PC-3 (cell line): ENCODE results near the gene TARM1. TPM values are rescaled to one million over a fixed set of nuclear protein-coding genes. Genes with fewer than 3 reads are reported as not detected.

Experiments
- ATAC-seq: fragments of 200-7000 bp; cut with Tn5 transposase; 2 replicates; pipeline ENCODE4 v1.9.1; 2020; ENCODE audit warnings: mild to moderate bottlenecking, moderate library complexity
- BruUV-seq: library from RNA; stranded (reverse); fragments of 400-500 nt; replicated peaks from 2 replicates; lab custom pipeline; 2021; lab: Mats Ljungman, UMichigan
- CTCF ChIA-PET: fragments of 300-600 bp; sonication (Branson Sonifier 250); formaldehyde crosslinking; loops from one replicate; lab custom pipeline; 2022; ENCODE audit warnings: antibody characterized with exemption; lab: Charles Lee
- POLR2A ChIA-PET: fragments of 300-600 bp; sonication (Branson Sonifier 250); formaldehyde crosslinking; loops from one replicate; lab custom pipeline; 2022; ENCODE audit warnings: antibody characterized with exemption; ENCODE audit not compliant: unreplicated experiment; lab: Charles Lee
- DNase-seq: peaks from one replicate; pipeline ENCODE4 v3.0.0-alpha.2; 2015
- H2AFZ ChIP-seq: fragments of 300-600 bp; sonication (generic); 2 replicates; pipeline ENCODE4 v1.6.0; 2016; ENCODE audit warnings: antibody characterized with exemption, low read length
- H3F3A ChIP-seq: fragments of 300-600 bp; sonication (generic); one replicate; pipeline ENCODE4 v1.6.0; 2017; ENCODE audit warnings: antibody characterized with exemption, low read length, control low read depth, mild to moderate bottlenecking; ENCODE audit not compliant: unreplicated experiment
- H3K27ac ChIP-seq: fragments of 300-600 bp; sonication (generic); 2 replicates; pipeline ENCODE4 v1.5.1; 2016; ENCODE audit warnings: mild to moderate bottlenecking, low read length
- H3K27me3 ChIP-seq: fragments of 300-600 bp; sonication (generic); 2 replicates; pipeline ENCODE4 v1.6.1; 2016; ENCODE audit warnings: low read length, mixed read lengths
- H3K36me3 ChIP-seq: fragments of 300-600 bp; sonication (generic); 2 replicates; pipeline ENCODE4 v1.6.1; 2016; ENCODE audit warnings: low read depth, mixed run types, low read length, mixed read lengths
- H3K4me1 ChIP-seq: fragments of 300-600 bp; sonication (generic); 2 replicates; pipeline ENCODE4 v1.5.1; 2016; ENCODE audit warnings: low read length; ENCODE audit not compliant: insufficient read depth
- H3K4me2 ChIP-seq: fragments of 300-600 bp; sonication (generic); 2 replicates; pipeline ENCODE4 v1.6.0; 2016; ENCODE audit warnings: low read length
- H3K4me3 ChIP-seq: fragments of 300-600 bp; sonication (generic); 2 replicates; pipeline ENCODE4 v1.5.1; 2016; ENCODE audit warnings: mild to moderate bottlenecking, low read length, mixed read lengths
- H3K79me2 ChIP-seq: fragments of 300-600 bp; sonication (generic); 2 replicates; pipeline ENCODE4 v1.6.1; 2017; ENCODE audit warnings: low read length, mixed read lengths
- H3K9ac ChIP-seq: fragments of 300-600 bp; sonication (generic); 2 replicates; pipeline ENCODE4 v1.6.0; 2016; ENCODE audit warnings: mild to moderate bottlenecking, low read length
- H3K9me2 ChIP-seq: fragments of 300-600 bp; sonication (generic); replicated peaks from 2 replicates; pipeline ENCODE4 v1.6.1; 2016; ENCODE audit warnings: mixed run types, low read length, mixed read lengths
- H3K9me3 ChIP-seq: fragments of 300-600 bp; sonication (generic); 2 replicates; pipeline ENCODE4 v1.6.1; 2016; ENCODE audit warnings: low read length, mixed read lengths
- H4K20me1 ChIP-seq: fragments of 300-600 bp; sonication (generic); 2 replicates; pipeline ENCODE4 v1.6.1; 2016; ENCODE audit warnings: low read length, mixed read lengths
- EZH2 ChIP-seq: fragments of 300-600 bp; sonication (generic); IDR thresholded peaks from one replicate; pipeline ENCODE4 v1.6.1; 2017; ENCODE audit warnings: antibody characterized with exemption, mild to moderate bottlenecking, low read length; ENCODE audit not compliant: unreplicated experiment
- EZH2phosphoT487 ChIP-seq: fragments of 300-600 bp; sonication (generic); IDR thresholded peaks from 2 replicates; pipeline ENCODE4 v1.6.1; 2018; ENCODE audit warnings: mild to moderate bottlenecking, antibody characterized with exemption, low read length, borderline replicate concordance
- intact Hi-C: fragments of 100-400 bp; cut with micrococcal nuclease; formaldehyde crosslinking; loops from 2 replicates; pipeline ENCODE4 v1.9.0; 2023
- total RNA-seq: library from RNA; depleted of rRNA; stranded (reverse); fragments of >200 nt; gene quantifications from 2 replicates; pipeline ENCODE4 v1.2.3, GENCODE V29; 2014
- TF ChIP-seq, protein P1 (sequence below): fragments of 300-600 bp; sonication (generic); conservative IDR thresholded peaks from 2 replicates; pipeline ENCODE4 v1.5.1; 2017; ENCODE audit warnings: antibody characterized with exemption, low read depth, mild to moderate bottlenecking, low read length

The TARM1 gene
- total RNA-seq, 1 experiment from 2014 or later = not detected

DNA sequence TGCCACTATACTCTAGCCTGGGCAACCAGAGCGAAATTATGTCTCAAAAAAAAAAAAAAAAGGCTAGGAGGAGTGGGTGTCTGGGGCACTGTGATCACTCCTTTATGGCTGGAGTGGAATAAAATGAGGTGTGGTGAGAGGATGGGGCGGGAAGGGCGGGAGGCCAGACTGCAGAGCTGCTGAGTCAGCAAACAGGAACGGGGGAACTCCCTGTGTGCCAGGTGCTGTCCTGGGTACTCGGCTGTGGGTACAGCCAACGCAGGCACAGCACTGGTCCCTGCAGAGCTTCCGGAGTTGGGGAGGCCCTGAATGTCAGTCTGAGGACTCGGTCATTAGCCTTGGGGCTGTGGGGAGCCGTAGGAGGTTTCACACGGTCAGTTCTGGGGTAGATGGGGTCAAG, 40.1 kb upstream of the TARM1 start:
- BruUV-seq = no TSS peak
- Histone ChIP-seq H3K9ac (no peak overlapping the region), H4K20me1 (no peaks in the 10 kb centered on the region), H3K4me1 (peaks cover 5% of the 10 kb centered on the region), H3K9me2 (no peaks in the 10 kb centered on the region), H3K4me2 (no peak overlapping the region), H3K4me3 (no peak overlapping the region), H2AFZ (no peak overlapping the region), H3K79me2 (peaks cover 19% of the 10 kb centered on the region), H3K27ac (no peak overlapping the region), H3K9me3 (no peaks in the 10 kb centered on the region), H3K27me3 (no peaks in the 10 kb centered on the region), H3F3A (no peaks in the 10 kb centered on the region), H3K36me3 (peaks cover 60% of the 10 kb centered on the region)
- ChIA-PET CTCF (no interaction called here), POLR2A (no interaction called here)
- ATAC-seq (no peak), DNase-seq (no peak)
- intact Hi-C loops = no loop called here
- no peak for TF ChIP-seq EZH2phosphoT487
- TF ChIP-seq EZH2 = no peak
- TF ChIP-seq, protein P1, sequence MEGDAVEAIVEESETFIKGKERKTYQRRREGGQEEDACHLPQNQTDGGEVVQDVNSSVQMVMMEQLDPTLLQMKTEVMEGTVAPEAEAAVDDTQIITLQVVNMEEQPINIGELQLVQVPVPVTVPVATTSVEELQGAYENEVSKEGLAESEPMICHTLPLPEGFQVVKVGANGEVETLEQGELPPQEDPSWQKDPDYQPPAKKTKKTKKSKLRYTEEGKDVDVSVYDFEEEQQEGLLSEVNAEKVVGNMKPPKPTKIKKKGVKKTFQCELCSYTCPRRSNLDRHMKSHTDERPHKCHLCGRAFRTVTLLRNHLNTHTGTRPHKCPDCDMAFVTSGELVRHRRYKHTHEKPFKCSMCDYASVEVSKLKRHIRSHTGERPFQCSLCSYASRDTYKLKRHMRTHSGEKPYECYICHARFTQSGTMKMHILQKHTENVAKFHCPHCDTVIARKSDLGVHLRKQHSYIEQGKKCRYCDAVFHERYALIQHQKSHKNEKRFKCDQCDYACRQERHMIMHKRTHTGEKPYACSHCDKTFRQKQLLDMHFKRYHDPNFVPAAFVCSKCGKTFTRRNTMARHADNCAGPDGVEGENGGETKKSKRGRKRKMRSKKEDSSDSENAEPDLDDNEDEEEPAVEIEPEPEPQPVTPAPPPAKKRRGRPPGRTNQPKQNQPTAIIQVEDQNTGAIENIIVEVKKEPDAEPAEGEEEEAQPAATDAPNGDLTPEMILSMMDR = no peak

DNA sequence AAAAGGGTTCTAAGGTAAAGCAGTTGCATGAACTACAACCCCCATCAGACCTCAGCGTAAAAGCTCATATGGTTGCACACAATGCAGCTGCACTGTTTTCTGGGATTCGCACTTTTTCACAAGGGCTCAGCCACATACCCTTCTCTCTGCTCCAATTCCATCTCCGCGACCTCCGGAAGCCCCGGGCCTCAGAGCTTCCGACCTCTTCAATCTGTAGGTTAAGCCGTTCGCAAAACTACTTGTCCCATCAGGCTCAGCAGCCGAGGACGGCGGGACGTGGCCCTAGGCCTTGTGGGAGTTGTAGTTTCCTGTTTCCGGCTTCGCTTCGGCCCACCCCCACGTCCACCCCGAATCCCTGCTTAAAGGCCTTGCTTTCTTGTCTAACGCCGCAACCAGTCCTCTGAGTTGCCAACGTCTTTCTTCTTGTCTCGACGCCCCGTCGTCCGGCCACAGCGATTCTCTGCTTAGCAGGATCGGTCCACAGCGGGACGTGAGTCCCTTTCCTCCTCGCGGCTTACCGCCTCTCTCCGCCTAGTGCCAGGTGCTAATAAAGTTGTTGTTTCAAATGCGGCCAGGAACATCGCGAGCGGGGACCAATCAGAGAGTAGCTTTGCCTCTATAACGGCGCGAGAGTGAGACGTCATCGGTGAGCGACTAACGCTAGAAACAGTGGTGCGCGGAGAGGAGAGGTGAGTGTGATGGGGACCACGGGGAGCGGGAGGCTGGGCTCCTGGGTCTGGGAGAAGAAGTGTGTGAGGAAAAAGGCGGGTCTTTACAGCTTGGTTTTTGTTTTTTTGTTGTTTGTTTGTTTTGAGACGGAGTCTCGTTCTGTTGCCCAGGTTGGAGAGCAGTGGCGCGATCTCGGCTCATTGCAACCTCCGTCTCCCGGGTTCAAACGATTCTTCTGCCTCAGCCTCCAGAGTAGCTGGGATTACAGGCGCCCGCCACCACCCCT, 34.2 kb upstream of the TARM1 start, which contains the start of the genes PRPF31 and TFPT:
PRPF31 (plus strand) TSS at position 646 of the 955 bp plus-strand sequence. CDS start 2,525 bp downstream, outside the sequence.
TFPT (minus strand) TSS at position 549 of the 955 bp plus-strand sequence; CDS start at position 161, 388 bp downstream.
- Histone ChIP-seq H4K20me1 (no peaks in the 10 kb centered on the region), H3K79me2 (peaks cover 42% of the 10 kb centered on the region), H3K4me3 (peak within 1 kb of the TSS; percentile 74), H2AFZ (peak within 1 kb of the TSS; percentile 67), H3K9ac (peak within 1 kb of the TSS; percentile 78), H3K4me1 (peaks cover 10% of the 10 kb centered on the region), H3F3A (no peaks in the 10 kb centered on the region), H3K36me3 (peaks cover 18% of the 10 kb centered on the region; the same call in 1 of the 2 replicates), H3K9me3 (no peaks in the 10 kb centered on the region), H3K27me3 (no peaks in the 10 kb centered on the region), H3K27ac (peak within 1 kb of the TSS; percentile 19; the same call in 1 of the 2 replicates), H3K4me2 (peak within 1 kb of the TSS; percentile 95), H3K9me2 (no peaks in the 10 kb centered on the region)
- POLR2A ChIA-PET = interaction anchor here (2.1 kb wide), 1 partner anchor 22 kb away, joined by 25 read pairs; the partner anchor contains the start of gene CNOT3
- TF ChIP-seq EZH2phosphoT487 = no peak
- TF ChIP-seq EZH2 = no peak
- TF ChIP-seq, protein P1 = no peak
- intact Hi-C loops = loop anchor here (1.0 kb wide), 2 partner anchors 13 to 22 kb away; partner anchors contain the start of genes CNOT3 and NDUFA3
- CTCF ChIA-PET = interaction anchor here (0.6 kb wide), 1 partner anchor 85 kb away, joined by 3 read pairs; no protein-coding TSS in a partner anchor
- ATAC-seq (peak; percentile 92), DNase-seq (peak; percentile 99)
- TSS peak; percentile 78 for BruUV-seq
